Bronchial epithelial cell (primary cell): ENCODE measurements around the gene RHBDL3. TPM values are rescaled to one million over a fixed set of nuclear protein-coding genes. Genes with fewer than 3 reads are reported as not detected.
A peak's percentile ranks its signal among the peaks of the same experiment; 100 is the strongest.
"Not testable (repeated sequence)": the region's sequence is repeated elsewhere in the genome, so short reads cannot be mapped to it uniquely, and the experiment has no call there.

Experiments
- DNase-seq: peaks from one replicate; pipeline ENCODE4 v3.0.0-alpha.2; 2010; ENCODE audit warnings: low read depth
- FAIRE-seq: peaks from 2 replicates; lab custom pipeline; 2011; peaks lifted over from hg19 to GRCh38; lab: Jason Lieb, UNC
- H3K27me3 ChIP-seq: 2 replicates; pipeline ENCODE4 v1.5.1; 2011; ENCODE audit warnings: low read length; ENCODE audit not compliant: control insufficient read depth, insufficient read depth
- H3K36me3 ChIP-seq: 2 replicates; pipeline ENCODE4 v1.5.1; 2011; ENCODE audit warnings: low read length; ENCODE audit not compliant: control insufficient read depth, insufficient read depth
- H3K4me3 ChIP-seq: 2 replicates; pipeline ENCODE4 v1.5.1; 2011; ENCODE audit warnings: mild to moderate bottlenecking, low read depth, low read length, control low read depth
- CTCF ChIP-seq: IDR thresholded peaks from 2 replicates; pipeline ENCODE4 v1.5.1; 2011; ENCODE audit warnings: mild to moderate bottlenecking, moderate library complexity, low read length, control low read depth, inconsistent platforms; ENCODE audit not compliant: insufficient read depth, severe bottlenecking
- total RNA-seq: library from RNA; depleted of rRNA; stranded (reverse); fragments of >200 nt; gene quantifications from 2 replicates; pipeline ENCODE4 v1.2.1, GENCODE V29; 2014

RHBDL3 gene
- total RNA-seq, 1 donor from 2014 or later: not detected

- FAIRE-seq (no peak), DNase-seq (peak; percentile 91)
- peaks cover 5% of the 10 kb centered on the region for H3K36me3 ChIP-seq
- no peak for TF ChIP-seq CTCF
- no peaks in the 10 kb centered on the region for H3K27me3 ChIP-seq
- H3K4me3 ChIP-seq: peak within 1 kb of the TSS; percentile 84
Observed at GRCh38 chr17:32349854-32350665, 84.4 kb downstream of the RHBDL3 start, which contains the start of gene ZNF207. Gene ZNF207, plus strand, starts transcription at chr17:32350157. Its CDS starts 129 bp downstream, at chr17:32350286.

GRCh38 chr17:32350666-32351418 is 85.2 kb downstream of the RHBDL3 start:
- Histone ChIP-seq H3K4me3 (peak overlapping the region; percentile 84), H3K27me3 (no peaks in the 10 kb centered on the region), H3K36me3 (peaks cover 6% of the 10 kb centered on the region)
- TF ChIP-seq CTCF: no peak
- DNase-seq (peak; percentile 62), FAIRE-seq (no peak)

- not testable (repeated sequence) for H3K27me3 ChIP-seq, H3K4me3 ChIP-seq, DNase-seq, H3K36me3 ChIP-seq, FAIRE-seq
Observed at GRCh38 chr17:32352734-32353133, 87.1 kb downstream of the RHBDL3 start.

- H3K4me3 ChIP-seq: no peak overlapping the region
- DNase-seq (peak; percentile 55), FAIRE-seq (no peak)
- H3K27me3 ChIP-seq: no peaks in the 10 kb centered on the region
- no peak for TF ChIP-seq CTCF
- H3K36me3 ChIP-seq: peaks cover 14% of the 10 kb centered on the region
Observed at GRCh38 chr17:32355649-32356377, 90.2 kb downstream of the RHBDL3 start.

- no peak for DNase-seq
- no peak for TF ChIP-seq CTCF
- Histone ChIP-seq H3K36me3 (peaks cover 14% of the 10 kb centered on the region), H3K27me3 (no peaks in the 10 kb centered on the region), H3K4me3 (no peak overlapping the region)
- no peak for FAIRE-seq
Observed at GRCh38 chr17:32356378-32356743, 90.7 kb downstream of the RHBDL3 start.
